Measurements from ENCODE around the gene ULK3.

The ULK3 gene

DNA sequence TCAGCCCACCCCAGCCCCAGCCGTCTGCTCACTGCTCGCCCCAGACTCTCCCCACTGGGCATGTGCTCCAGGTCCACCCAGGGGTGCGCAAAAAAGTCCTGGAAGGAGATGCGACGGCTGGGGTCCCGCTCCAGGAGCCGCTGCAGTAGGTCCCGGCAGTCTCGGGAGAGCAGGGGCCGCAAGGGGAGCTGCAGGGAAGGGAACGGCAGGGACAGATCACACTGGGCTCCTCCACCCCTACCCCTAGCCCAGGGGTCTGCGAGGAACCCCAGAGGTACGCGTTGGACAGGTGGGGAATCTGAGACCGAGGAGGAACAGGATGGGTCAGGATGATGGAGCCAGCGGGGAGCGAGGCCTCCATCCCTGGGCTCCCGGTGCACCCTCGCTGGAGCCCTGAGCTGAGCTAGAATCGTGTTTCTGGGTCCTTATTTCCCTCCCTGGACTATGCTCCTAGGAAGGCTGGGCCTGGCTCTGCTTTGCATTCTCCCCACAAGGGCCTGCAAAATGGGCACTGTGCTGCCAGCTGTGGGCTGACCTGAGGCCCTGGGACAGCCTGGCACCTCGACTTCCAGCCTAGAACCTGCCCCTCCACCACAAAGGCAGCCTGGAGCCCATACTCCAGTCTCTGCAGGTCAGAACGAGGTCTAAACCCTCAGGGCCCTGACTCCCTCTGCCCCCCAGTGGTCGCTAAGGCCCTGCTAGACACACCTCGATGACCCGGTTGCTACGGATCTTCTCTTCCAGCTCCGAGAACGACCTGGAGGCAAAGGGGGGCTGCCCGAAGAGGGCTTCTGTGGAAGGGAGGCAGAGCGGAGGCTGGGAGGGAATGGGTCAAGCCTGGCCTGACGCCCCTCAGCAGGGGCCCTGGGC is 3.2 kb downstream of the ULK3 start:
- Histone ChIP-seq H3K4me1 (ENCODE audit: control insufficient read depth, insufficient read depth, low read length) (peaks cover 22% of the 10 kb centered on the region), H3K27me3 (ENCODE audit: control insufficient read depth, insufficient read depth, low read length) (no peaks in the 10 kb centered on the region), H3K27ac (ENCODE audit: low read depth, low read length) (no peak overlapping the region), H3K9me3 (ENCODE audit: control insufficient read depth, insufficient read depth, low read depth, low read length) (no peaks in the 10 kb centered on the region), H3K36me3 (ENCODE audit: control insufficient read depth, insufficient read depth, low read length) (peaks cover 25% of the 10 kb centered on the region), H3K9ac (ENCODE audit: low read length) (no peak overlapping the region), H3K4me3 (ENCODE audit: low read depth, low read length) (no peak overlapping the region)

DNA sequence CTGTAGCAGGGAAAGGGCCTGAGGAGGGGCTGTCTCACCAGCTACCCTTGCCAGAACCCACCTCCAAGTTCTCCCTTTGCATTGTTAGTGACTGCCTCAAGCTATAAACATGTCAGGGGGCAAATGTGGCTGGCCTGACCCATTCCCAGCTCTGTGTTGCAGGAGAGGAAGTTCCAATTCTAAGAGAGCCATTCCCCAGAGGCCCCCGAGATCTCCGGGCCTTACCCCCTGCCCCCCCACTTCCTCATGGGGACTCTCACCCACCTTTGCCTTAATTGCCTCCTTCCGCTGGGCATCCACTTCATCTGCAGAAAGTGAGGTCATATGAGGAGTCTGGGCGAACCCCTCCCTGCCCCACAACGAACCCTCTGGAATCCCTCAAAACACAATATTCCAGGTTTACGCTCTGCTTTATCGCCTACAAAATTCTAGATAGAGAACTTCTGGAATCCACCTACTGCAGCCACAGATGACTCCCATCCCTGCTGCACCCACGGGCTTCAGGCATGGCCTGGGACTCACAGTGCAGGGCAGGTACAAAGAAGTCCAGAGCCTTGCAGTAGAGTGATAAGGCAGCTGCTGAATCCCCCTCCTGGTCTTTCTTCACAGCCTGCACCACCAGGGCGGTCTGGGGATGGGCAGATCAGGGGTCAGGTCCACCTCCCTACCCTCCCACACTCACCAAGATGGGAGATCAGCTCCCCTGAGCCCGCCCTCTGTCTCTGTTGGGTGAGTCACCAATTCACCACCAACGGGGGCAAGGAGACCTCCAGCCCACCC is 4.0 kb downstream of the ULK3 start:
- no peak overlapping the region for H3K27ac ChIP-seq (ENCODE audit: low read depth, low read length)
- peaks cover 19% of the 10 kb centered on the region for H3K36me3 ChIP-seq (ENCODE audit: control insufficient read depth, insufficient read depth, low read length)
- no peak overlapping the region for H3K4me3 ChIP-seq (ENCODE audit: low read depth, low read length)
- no peak overlapping the region for H3K9ac ChIP-seq (ENCODE audit: low read length)
- peaks cover 16% of the 10 kb centered on the region for H3K4me1 ChIP-seq (ENCODE audit: control insufficient read depth, insufficient read depth, low read length)
- H3K9me3 ChIP-seq (ENCODE audit: control insufficient read depth, insufficient read depth, low read depth, low read length): no peaks in the 10 kb centered on the region
- no peaks in the 10 kb centered on the region for H3K27me3 ChIP-seq (ENCODE audit: control insufficient read depth, insufficient read depth, low read length)

DNA sequence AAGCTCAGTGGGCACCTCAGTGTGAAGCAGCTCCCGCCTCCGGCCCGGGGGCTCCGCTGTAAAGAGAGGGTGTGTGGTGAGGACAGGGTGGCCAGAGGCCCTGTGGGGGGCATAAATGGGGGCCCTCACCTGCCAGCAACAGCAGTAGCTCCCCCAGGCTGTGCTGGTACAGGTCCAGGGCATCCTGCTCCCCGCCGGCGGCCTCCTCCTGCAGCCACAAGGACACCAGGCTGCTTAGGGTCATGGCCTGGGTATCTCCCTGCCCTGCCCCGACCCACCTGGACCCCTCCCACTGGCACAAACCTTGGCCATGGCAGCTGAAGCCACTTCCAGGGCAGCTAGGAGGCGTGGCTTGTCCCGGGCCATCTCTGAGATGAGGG is 4.8 kb downstream of the ULK3 start:
- H3K27ac ChIP-seq (ENCODE audit: low read depth, low read length): no peak overlapping the region
- H3K4me3 ChIP-seq (ENCODE audit: low read depth, low read length): no peak overlapping the region
- H3K27me3 ChIP-seq (ENCODE audit: control insufficient read depth, insufficient read depth, low read length): no peaks in the 10 kb centered on the region
- H3K9ac ChIP-seq (ENCODE audit: low read length): no peak overlapping the region
- H3K9me3 ChIP-seq (ENCODE audit: control insufficient read depth, insufficient read depth, low read depth, low read length): no peaks in the 10 kb centered on the region
- H3K4me1 ChIP-seq (ENCODE audit: control insufficient read depth, insufficient read depth, low read length): peaks cover 11% of the 10 kb centered on the region
- H3K36me3 ChIP-seq (ENCODE audit: control insufficient read depth, insufficient read depth, low read length): peaks cover 19% of the 10 kb centered on the region

DNA sequence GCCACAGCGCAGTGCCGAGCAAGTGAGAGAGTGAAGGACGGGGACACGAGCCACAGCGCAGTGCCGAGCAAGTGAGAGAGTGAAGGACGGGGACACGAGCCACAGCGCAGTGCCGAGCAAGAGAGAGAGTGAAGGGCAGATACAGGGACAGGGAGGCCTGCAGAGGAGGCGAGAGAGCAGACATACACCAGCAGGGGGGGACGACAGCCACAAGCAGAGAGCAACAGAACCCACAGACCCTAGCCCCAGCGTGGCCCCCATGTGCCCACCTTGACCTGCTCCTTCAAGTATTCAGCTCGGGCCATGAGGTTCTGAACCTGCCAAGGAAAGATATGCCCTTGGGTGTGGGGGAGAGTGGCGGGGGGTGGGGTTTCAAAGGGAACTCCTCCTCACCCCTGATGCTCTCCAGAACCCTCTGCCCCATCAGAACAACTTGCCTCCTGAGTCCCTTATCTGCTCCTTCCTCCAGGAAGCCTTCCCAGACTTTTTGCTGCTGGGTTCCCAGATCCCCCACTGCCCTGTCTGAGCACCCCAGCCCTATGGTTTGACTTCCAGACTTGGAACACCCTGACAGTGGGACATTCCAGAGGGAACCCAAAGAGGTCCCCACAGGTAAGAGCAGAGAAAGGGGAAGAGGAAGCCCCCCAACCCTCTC is 5.3 kb downstream of the ULK3 start:
- Histone ChIP-seq H3K9ac (ENCODE audit: low read length) (no peak overlapping the region), H3K36me3 (ENCODE audit: control insufficient read depth, insufficient read depth, low read length) (peaks cover 19% of the 10 kb centered on the region), H3K4me3 (ENCODE audit: low read depth, low read length) (no peak overlapping the region), H3K9me3 (ENCODE audit: control insufficient read depth, insufficient read depth, low read depth, low read length) (no peaks in the 10 kb centered on the region), H3K4me1 (ENCODE audit: control insufficient read depth, insufficient read depth, low read length) (peaks cover 11% of the 10 kb centered on the region), H3K27me3 (ENCODE audit: control insufficient read depth, insufficient read depth, low read length) (no peaks in the 10 kb centered on the region), H3K27ac (ENCODE audit: low read depth, low read length) (no peak overlapping the region)

DNA sequence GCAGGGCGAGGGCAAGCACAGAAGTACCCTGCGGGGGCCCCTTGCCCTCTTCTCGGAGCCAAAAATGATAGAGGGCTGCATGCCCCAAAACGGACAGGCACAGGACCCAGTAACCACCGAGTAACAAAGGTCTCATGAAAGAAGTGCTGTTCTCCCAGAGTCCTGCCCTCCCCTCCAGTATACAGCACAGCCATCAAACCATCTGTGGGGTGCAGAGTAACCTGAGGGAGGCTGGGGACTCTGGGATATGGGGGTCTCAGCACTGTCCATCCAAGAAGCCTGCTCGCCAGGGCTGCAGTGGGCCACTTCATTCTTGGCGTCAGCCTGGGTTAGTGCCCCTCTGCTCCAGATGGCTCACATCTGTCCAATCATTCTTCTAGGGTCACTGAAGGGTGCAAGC is 6.1 kb downstream of the ULK3 start:
- Histone ChIP-seq H3K27ac (ENCODE audit: low read depth, low read length) (no peak overlapping the region), H3K4me1 (ENCODE audit: control insufficient read depth, insufficient read depth, low read length) (peaks cover 6% of the 10 kb centered on the region), H3K4me3 (ENCODE audit: low read depth, low read length) (no peak overlapping the region), H3K36me3 (ENCODE audit: control insufficient read depth, insufficient read depth, low read length) (peaks cover 19% of the 10 kb centered on the region), H3K9ac (ENCODE audit: low read length) (no peak overlapping the region), H3K9me3 (ENCODE audit: control insufficient read depth, insufficient read depth, low read depth, low read length) (no peaks in the 10 kb centered on the region), H3K27me3 (ENCODE audit: control insufficient read depth, insufficient read depth, low read length) (no peaks in the 10 kb centered on the region)

DNA sequence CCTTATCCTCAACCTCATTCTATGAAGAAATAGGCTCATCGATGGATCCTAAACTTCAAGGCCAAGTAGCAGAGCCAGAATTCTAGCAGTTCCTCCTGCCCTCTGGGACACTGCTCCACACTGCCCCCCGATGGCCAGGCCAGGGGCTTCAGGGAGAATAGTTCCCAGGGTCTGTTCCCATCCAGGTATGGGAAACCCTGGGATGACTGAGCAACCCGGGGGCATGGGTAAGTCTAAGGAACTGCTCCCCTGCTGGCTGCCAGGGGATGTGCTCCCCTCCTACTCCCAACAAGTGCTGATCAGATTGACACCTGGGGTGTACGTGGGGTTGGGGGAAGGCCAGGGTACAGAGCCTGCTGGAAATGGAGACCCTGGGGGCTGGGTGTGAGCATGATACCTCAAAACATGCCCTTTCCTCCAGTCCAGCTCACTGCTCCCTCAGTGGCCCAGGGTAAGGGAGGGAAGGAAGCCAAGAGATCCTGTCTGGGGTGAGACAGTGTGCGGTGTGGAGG is 7.6 kb downstream of the ULK3 start:
- no peak overlapping the region for H3K4me3 ChIP-seq (ENCODE audit: low read depth, low read length)
- H3K36me3 ChIP-seq (ENCODE audit: control insufficient read depth, insufficient read depth, low read length): peaks cover 16% of the 10 kb centered on the region
- H3K27me3 ChIP-seq (ENCODE audit: control insufficient read depth, insufficient read depth, low read length): no peaks in the 10 kb centered on the region
- no peaks in the 10 kb centered on the region for H3K9me3 ChIP-seq (ENCODE audit: control insufficient read depth, insufficient read depth, low read depth, low read length)
- H3K9ac ChIP-seq (ENCODE audit: low read length): no peak overlapping the region
- H3K4me1 ChIP-seq (ENCODE audit: control insufficient read depth, insufficient read depth, low read length): peaks cover 5% of the 10 kb centered on the region
- no peak overlapping the region for H3K27ac ChIP-seq (ENCODE audit: low read depth, low read length)

DNA sequence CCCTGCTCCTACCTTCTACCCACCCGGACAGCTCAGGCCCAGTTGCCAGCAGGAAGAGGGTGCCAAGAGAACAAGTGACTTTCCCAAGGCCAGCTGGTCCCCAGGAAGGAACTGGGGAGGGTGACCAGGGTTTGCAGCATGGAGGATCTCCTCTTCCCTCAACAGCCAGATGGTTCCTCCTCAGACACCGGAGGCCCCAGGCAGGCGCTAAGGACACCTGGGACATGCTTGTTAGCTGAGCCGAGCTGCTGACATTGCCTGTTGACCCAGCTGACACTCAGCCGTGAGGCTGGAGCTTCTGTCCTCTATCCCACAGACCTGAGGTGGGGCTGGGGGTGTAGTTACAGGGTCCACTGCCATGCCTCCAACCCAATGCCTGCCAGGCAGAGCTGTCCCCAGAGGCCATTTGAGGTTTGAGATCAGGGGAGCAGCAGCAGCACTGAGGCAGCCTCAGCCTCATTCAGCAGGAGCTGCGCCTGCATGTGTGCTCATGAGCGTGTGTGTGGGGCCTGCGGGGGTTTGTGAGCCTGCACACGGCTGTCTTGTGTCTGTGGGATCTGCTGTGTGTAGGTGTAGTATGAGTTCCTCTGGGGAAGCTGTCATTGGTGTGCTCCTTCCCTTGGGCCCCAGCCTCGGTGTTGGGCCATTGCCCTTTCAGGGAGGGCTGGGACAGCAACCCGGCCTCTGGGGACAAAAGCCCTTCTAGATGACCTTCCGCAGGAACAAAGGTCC is 9.4 kb downstream of the ULK3 start:
- Histone ChIP-seq H3K4me3 (ENCODE audit: low read depth, low read length) (no peak overlapping the region), H3K9me3 (ENCODE audit: control insufficient read depth, insufficient read depth, low read depth, low read length) (no peaks in the 10 kb centered on the region), H3K4me1 (ENCODE audit: control insufficient read depth, insufficient read depth, low read length) (peaks cover 5% of the 10 kb centered on the region), H3K27ac (ENCODE audit: low read depth, low read length) (no peak overlapping the region), H3K27me3 (ENCODE audit: control insufficient read depth, insufficient read depth, low read length) (peaks cover 9% of the 10 kb centered on the region; the same call in 1 of the 2 replicates), H3K9ac (ENCODE audit: low read length) (no peak overlapping the region), H3K36me3 (ENCODE audit: control insufficient read depth, insufficient read depth, low read length) (peaks cover 15% of the 10 kb centered on the region)

DNA sequence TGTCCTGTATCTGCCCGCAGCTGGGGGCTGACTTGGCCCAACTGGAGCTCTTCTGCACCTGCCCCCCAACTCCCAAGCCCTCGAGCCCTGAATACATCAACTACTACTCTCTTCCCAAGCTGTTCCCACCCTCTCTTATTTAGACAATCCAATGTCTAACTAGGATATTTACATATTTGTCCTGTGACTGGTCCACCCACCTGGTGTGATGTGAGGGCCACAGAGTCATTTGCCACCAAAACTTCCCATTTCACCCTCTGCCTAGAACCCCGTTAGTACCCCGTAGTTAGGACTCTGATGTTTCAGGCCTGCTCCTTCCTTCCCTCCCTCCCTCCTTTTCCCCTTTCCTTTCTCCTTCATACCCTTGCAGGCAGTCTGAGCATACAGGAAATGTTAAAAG is 10.1 kb downstream of the ULK3 start:
- Histone ChIP-seq H3K27me3 (ENCODE audit: control insufficient read depth, insufficient read depth, low read length) (peaks cover 16% of the 10 kb centered on the region), H3K27ac (ENCODE audit: low read depth, low read length) (no peak overlapping the region), H3K4me1 (ENCODE audit: control insufficient read depth, insufficient read depth, low read length) (peaks cover 5% of the 10 kb centered on the region), H3K4me3 (ENCODE audit: low read depth, low read length) (no peak overlapping the region), H3K9ac (ENCODE audit: low read length) (no peak overlapping the region), H3K9me3 (ENCODE audit: control insufficient read depth, insufficient read depth, low read depth, low read length) (no peaks in the 10 kb centered on the region), H3K36me3 (ENCODE audit: control insufficient read depth, insufficient read depth, low read length) (peaks cover 12% of the 10 kb centered on the region)

DNA sequence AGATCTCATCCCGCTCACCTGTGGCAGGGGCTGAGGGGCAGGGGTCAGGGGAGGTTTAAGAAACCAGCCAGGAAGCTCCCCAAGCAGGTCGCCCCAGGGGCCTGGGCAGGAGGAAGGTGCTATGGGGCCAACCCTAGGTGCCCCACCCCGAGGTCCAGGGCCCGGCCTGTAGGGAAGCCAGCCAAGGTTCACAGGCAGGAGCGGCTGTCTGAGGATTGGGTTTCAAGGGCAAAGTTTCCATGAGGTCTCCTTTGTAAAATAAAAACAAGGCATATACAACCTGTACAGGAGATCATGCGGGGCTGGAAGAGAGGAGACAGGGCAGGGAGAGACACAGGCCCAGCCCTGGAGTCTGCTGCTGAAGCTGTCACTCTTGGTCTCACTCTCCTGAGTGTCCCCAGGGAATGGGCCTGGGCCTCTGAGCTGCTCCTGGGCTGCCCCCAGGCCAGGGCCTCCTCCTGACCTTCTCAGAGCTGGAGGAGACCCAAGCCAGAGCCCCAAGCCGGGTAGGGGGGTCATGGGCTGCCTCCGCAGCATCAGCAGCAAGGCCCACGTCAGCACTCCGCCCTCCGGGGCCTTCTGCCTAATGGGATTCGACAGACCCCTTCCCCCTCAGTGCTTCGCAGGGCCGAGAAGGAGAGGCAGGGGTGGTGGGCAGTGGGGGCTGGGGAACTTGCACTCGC is 11.0 kb downstream of the ULK3 start:
- Histone ChIP-seq H3K4me3 (ENCODE audit: low read depth, low read length) (no peak overlapping the region), H3K36me3 (ENCODE audit: control insufficient read depth, insufficient read depth, low read length) (peaks cover 6% of the 10 kb centered on the region), H3K9ac (ENCODE audit: low read length) (no peak overlapping the region), H3K9me3 (ENCODE audit: control insufficient read depth, insufficient read depth, low read depth, low read length) (no peaks in the 10 kb centered on the region), H3K27me3 (ENCODE audit: control insufficient read depth, insufficient read depth, low read length) (peaks cover 25% of the 10 kb centered on the region), H3K4me1 (ENCODE audit: control insufficient read depth, insufficient read depth, low read length) (peaks cover 6% of the 10 kb centered on the region), H3K27ac (ENCODE audit: low read depth, low read length) (no peak overlapping the region)

DNA sequence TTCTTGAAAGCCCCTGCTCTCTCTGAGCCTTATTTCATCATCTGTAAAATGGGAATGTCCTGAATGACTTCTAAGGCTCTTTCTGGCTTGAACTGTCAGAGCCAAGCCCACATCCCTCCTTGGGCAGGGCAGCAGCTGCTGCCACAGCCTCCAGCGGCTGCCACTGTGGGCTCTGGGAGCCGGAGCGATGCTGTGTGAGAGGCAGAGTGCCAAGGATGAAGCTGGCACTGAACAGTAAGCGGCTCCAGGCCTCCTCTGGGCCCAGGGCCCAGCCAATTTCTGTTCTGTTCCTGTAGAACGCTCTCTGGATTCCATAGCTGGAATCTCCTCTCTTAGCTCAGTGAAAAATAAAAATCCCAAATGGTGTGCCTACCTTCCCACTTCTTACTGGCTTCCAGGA is 12.1 kb downstream of the ULK3 start:
- peaks cover 14% of the 10 kb centered on the region for H3K4me1 ChIP-seq (ENCODE audit: control insufficient read depth, insufficient read depth, low read length)
- H3K9me3 ChIP-seq (ENCODE audit: control insufficient read depth, insufficient read depth, low read depth, low read length): no peaks in the 10 kb centered on the region
- H3K9ac ChIP-seq (ENCODE audit: low read length): no peak overlapping the region
- H3K27ac ChIP-seq (ENCODE audit: low read depth, low read length): no peak overlapping the region
- H3K27me3 ChIP-seq (ENCODE audit: control insufficient read depth, insufficient read depth, low read length): peaks cover 35% of the 10 kb centered on the region
- H3K36me3 ChIP-seq (ENCODE audit: control insufficient read depth, insufficient read depth, low read length): no peaks in the 10 kb centered on the region
- H3K4me3 ChIP-seq (ENCODE audit: low read depth, low read length): no peak overlapping the region

Measured in HUES6 (cell line).